GM18502 (cell line): ENCODE measurements around the gene UNC13D.

Experiments used
- ATAC-seq: cut with Tn5 transposase; IDR thresholded peaks from one replicate; pipeline ENCODE4 v1.9.1; 2021; ENCODE audit warnings: mild to moderate bottlenecking; ENCODE audit not compliant: unreplicated experiment, poor library complexity

UNC13D gene

GRCh38 chr17:75836605-75837004 lies 7.6 kb downstream of the UNC13D start:
- ATAC-seq, result no peak

GRCh38 chr17:75835654-75835987 lies 8.6 kb downstream of the UNC13D start:
- no peak for ATAC-seq

DNA sequence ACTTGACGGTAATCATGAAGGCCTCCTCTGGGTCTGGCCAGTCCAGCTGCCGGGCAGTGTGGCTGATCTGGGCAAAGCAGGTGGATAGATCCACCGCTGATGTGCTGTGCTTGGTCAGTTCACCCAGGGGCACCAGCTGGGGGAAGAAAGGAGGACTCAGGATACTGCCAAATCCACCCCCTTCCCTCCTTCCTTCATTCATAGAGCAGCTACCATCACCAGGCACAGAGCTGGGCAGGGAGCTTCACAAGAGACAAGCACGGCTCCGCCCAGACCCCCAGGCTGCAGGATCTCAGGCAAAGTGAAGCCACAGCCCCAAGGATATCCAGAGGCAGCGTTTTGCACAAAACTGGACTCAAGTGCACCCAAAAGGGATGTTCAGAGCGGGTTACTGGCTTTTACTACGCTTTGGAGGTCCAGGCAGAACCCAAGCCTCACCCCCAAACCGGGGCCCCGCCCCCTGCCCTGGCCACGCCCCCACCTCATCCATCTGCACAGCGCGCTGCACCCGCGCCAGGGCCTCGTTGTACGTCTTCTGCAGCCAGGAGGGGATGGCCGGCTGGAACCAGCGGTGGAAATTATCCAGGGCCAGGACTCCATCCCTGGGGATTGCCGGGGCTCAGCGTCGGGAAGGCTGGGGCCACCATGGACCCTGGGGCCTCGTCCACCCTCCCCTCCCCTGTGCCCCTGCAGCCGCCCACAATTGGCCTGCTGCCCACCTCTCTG lies 9.1 kb downstream of the UNC13D start:
- no peak for ATAC-seq

- no peak for ATAC-seq
Measured at GRCh38 chr17:75834279-75834920, 9.8 kb downstream of the UNC13D start.

- no peak for ATAC-seq
Measured at GRCh38 chr17:75832652-75833400, 11.4 kb downstream of the UNC13D start.

GRCh38 chr17:75832164-75832651 lies 12.0 kb downstream of the UNC13D start:
- no peak for ATAC-seq

GRCh38 chr17:75831032-75831571 lies 13.1 kb downstream of the UNC13D start:
- ATAC-seq, result no peak

DNA sequence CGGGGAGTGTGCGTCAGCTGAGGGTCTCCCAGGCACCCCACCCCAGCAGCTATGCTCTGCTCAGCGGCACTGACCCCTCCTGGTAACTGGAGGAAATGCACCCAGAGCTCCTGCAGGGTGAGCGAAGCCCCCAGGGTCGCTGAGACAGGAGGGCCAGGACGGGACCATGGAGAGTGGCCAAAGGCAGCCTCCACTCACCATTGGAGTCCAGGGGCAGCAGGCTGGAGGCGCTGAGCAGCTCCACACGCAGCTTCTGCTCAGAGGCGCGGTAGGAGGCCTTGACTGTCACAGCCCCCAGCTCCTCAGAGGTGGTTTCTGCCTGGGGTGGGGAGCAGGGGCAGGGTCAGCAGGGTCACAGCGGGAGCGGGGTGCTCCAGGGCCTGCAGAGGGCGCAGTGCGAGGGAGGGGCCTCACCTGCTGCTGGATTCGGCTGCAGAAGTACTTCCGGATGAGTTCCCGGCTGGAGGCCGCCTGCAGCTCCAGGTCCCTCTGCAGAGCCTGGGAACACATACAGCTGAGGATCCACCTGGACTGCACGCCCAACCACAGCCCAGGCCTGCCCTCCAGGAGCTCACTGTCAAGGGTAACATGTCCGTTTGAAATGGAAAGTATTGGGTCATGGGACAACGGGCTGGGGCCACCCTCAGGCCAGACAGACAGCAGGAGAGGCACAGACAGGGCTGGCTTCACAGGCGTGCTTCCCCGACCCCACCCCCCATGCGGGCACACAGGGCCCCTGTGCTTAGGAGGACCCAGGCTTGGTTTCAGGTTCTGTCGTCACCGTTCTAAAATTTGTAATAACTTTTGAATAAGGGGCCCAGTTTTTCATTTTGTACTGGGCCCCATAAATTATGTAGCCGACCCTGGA lies 13.8 kb downstream of the UNC13D start:
- ATAC-seq, result no peak

DNA sequence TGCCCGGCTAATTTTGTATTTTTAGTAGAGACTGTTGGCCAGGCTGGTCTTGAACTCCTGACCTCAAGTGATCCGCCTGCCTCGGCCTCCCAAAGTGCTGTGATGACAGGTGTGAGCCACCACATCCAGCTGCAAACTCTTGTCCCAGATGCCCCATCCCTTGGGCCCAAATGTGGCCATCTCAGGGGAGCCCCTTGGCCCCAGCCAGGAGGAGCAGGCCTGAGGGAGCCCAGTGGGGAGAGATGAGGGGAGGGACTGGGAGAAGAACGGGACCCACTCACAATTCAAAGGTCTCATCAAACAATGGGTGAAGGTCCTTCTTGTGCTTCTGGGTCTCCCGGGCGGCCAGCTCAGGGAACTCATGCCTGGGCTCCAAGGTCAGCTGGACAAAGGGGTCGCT lies 14.5 kb downstream of the UNC13D start:
- ATAC-seq, result no peak

- no peak for ATAC-seq
Measured at GRCh38 chr17:75828741-75829140, 15.5 kb downstream of the UNC13D start.

- no peak for ATAC-seq
Measured at GRCh38 chr17:75828076-75828400, 16.2 kb downstream of the UNC13D start.

DNA sequence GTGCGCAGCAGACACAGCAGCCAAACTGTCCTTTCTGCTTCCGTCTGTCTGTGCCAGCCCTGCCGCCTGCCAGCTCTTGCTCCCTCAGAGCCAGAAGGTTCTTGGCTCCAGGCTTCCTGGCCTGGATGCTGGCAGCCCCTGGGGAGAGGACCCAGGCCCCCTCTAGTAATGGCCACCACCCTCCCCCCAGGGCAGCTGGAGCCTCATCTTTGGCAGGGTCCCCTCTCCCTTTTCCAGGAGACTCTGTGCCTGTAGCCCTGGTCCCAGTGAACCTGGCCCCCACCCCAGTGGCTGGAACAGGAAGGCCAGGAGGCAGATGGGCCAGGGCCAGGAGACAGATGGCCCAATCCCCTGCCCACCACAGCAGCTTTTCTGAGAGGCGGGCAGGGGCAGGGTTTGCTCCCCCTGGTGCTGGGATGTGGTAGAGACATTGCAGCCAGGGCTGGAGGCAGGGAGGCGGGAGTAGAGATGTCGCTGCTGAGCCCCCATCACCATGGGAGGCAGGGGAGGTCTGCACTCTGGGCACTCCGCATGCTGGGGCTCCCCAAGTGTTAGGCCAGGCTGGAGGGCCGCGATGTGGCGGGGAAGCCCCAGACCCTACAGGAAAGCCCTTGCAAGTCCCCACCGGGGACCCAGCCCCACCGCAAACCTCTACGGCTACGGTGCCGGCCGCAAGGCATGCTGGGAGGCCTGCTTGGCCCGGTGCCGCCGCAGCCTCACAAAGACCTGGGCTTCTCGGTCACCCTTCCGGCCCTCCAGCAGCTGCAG lies 16.7 kb downstream of the UNC13D start:
- no peak for ATAC-seq

DNA sequence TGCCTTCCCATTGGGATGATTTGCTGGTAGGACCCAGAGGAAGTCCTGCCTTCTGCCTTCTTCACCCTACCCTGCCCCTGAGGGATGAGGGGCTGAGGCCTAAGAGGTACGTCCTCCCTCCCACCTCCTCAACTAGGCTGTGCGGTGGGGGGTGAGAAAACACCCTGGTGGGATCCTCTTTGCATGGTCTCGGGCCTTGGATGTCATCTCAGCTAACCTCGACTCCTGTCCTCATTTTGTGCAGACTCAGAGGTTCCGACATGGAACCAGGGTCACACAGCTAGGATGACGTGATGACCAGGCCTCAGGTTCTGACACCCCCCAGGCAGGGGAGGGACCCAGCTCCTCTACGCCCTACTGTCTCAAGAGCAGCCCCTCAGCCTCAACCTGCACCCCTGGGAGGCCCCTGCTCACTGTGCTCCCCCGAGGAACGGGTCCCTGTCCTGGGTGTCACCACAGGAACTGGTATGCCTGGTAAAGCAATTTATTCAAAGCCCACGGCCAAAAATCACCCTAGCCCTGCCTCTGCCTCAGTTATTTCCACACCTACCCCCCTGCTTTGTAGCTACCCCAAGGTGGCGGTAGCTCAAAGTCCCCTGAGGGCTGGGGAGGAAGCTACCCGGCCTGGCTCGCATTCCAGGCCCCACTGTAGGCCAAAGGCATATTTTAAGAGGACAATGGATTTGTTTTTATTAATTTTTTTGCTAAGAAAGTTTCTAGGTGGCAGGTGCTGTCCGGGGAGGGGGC lies 17.5 kb downstream of the UNC13D start:
- no peak for ATAC-seq

GRCh38 chr17:75825748-75826370 lies 18.3 kb downstream of the UNC13D start:
- ATAC-seq, result no peak

DNA sequence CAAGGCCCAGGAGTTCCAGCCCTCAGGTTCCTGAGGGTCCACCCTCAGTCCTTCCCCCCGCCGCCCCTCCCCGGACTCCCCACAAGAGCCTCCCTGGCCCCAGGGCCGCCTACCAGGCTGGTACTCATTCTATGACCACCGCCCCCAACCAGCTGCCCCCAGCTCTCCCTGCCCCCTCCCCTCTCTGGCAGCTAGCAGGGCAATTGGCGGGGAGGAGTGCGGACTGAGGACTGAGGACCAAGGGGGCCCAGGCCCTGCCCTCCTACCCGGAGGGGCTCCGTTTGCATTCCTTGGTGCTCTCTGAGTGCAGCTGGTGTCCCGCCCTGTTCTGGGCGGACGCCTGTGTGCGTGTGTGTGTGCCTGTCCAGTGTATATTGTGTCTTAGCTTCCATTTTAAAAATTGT lies 19.1 kb downstream of the UNC13D start:
- no peak for ATAC-seq

DNA sequence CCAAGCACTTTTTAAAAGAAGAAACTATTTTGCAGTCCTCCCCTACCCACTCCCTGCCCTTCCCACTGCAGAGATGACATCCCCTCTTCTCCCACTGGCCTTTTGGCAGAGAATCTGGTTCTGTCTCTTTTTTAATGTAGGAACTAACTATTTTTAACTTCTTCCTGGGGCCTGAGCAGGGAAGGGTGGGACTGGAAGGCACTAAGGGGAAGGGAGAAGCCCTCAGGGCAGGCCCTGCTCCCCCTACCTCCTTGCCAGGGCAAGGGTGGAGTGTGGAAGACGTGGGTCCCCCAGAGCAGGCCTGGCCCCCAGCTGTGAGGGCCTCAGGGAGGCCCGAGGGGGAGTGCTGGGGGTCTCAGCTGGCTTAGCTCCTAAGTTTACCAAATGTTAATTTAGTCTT lies 19.5 kb downstream of the UNC13D start:
- ATAC-seq, result no peak

- ATAC-seq, result no peak
Measured at GRCh38 chr17:75824050-75824552, 20.1 kb downstream of the UNC13D start.
